ENCODE results near the gene GPC3.
A peak's percentile ranks its signal among the peaks of the same experiment; 100 is the strongest.

Gene GPC3

GRCh38 chrX:133880032-133880443 is 105.4 kb downstream of the GPC3 start:
- no peak for DNase-seq

GRCh38 chrX:133878710-133879109 is 106.7 kb downstream of the GPC3 start:
- DNase-seq: no peak

GRCh38 chrX:133876646-133877045 is 108.7 kb downstream of the GPC3 start:
- no peak for DNase-seq

GRCh38 chrX:133869270-133869669 is 116.1 kb downstream of the GPC3 start:
- DNase-seq: no peak

GRCh38 chrX:133868682-133869081 is 116.7 kb downstream of the GPC3 start:
- DNase-seq: peak; percentile 39

- DNase-seq: no peak
Measured at GRCh38 chrX:133868250-133868649, 117.1 kb downstream of the GPC3 start.

- DNase-seq: no peak
Measured at GRCh38 chrX:133865761-133866471, 119.5 kb downstream of the GPC3 start.

GRCh38 chrX:133864236-133864635 is 121.2 kb downstream of the GPC3 start:
- no peak for DNase-seq

- no peak for DNase-seq
Measured at GRCh38 chrX:133859860-133860259, 125.5 kb downstream of the GPC3 start.

GRCh38 chrX:133859336-133859735 is 126.1 kb downstream of the GPC3 start:
- DNase-seq: no peak

GRCh38 chrX:133857640-133858269 is 127.6 kb downstream of the GPC3 start:
- DNase-seq: no peak

GRCh38 chrX:133856819-133857218 is 128.6 kb downstream of the GPC3 start:
- DNase-seq: no peak

GRCh38 chrX:133854290-133854689 is 131.1 kb downstream of the GPC3 start:
- no peak for DNase-seq

- DNase-seq: no peak
Measured at GRCh38 chrX:133852837-133853356, 132.5 kb downstream of the GPC3 start.

GRCh38 chrX:133852401-133852800 is 133.0 kb downstream of the GPC3 start:
- DNase-seq: no peak

- no peak for DNase-seq
Measured at GRCh38 chrX:133850399-133850798, 135.0 kb downstream of the GPC3 start.

GRCh38 chrX:133849676-133850075 is 135.7 kb downstream of the GPC3 start:
- DNase-seq: no peak

GRCh38 chrX:133847340-133847994 is 137.9 kb downstream of the GPC3 start:
- no peak for DNase-seq

- DNase-seq: no peak
Measured at GRCh38 chrX:133846311-133846710, 139.1 kb downstream of the GPC3 start.

- no peak for DNase-seq
Measured at GRCh38 chrX:133840415-133840814, 145.0 kb downstream of the GPC3 start.

- DNase-seq: peak; percentile 64
Measured at GRCh38 chrX:133838761-133839676, 146.4 kb downstream of the GPC3 start.

- DNase-seq: no peak
Measured at GRCh38 chrX:133837091-133837490, 148.3 kb downstream of the GPC3 start.

- no peak for DNase-seq
Measured at GRCh38 chrX:133836561-133836960, 148.8 kb downstream of the GPC3 start.

All from NCI-H82 (cell line).